Dermis microvascular lymphatic vessel endothelial cell (primary cell): ENCODE measurements around the gene ECT2L. TPM values are rescaled to one million over a fixed set of nuclear protein-coding genes. Genes with fewer than 3 reads are reported as not detected.
A peak's percentile ranks its signal among the peaks of the same experiment; 100 is the strongest.

Source experiments
- DNase-seq, 2 donors: peaks; one replicate each; pipeline versions ENCODE4 v3.0.0 to v3.0.0-alpha.2; 2010; ENCODE audit warnings: low read depth in 2 of 2
- total RNA-seq: library from RNA; depleted of rRNA; stranded (reverse); fragments of >200 nt; gene quantifications from 2 replicates; pipeline ENCODE4 v1.2.1, GENCODE V29; 2014

Gene ECT2L
- total RNA-seq, 1 donor from 2014 or later = under 0.01 TPM

GRCh38 chr6:138862456-138862855 is 66.6 kb downstream of the ECT2L start:
- DNase-seq = no peak

- no peak for DNase-seq
These were observed 67.4 kb downstream of the ECT2L start for GRCh38 chr6:138863321-138863720.

GRCh38 chr6:138864343-138864890 is 68.5 kb downstream of the ECT2L start:
- DNase-seq = no peak

- DNase-seq = no peak
These were observed 69.7 kb downstream of the ECT2L start for GRCh38 chr6:138865480-138866109.

- no peak for DNase-seq
These were observed 72.3 kb downstream of the ECT2L start for GRCh38 chr6:138868181-138868580.

GRCh38 chr6:138869398-138869797 is 73.5 kb downstream of the ECT2L start:
- no peak for DNase-seq

GRCh38 chr6:138873191-138873590 is 77.3 kb downstream of the ECT2L start:
- no peak for DNase-seq

- DNase-seq = no peak
These were observed 86.6 kb downstream of the ECT2L start for GRCh38 chr6:138882369-138883017.

- no peak for DNase-seq
These were observed 89.4 kb downstream of the ECT2L start for GRCh38 chr6:138885156-138885819.

GRCh38 chr6:138891255-138891986 is 95.5 kb downstream of the ECT2L start:
- DNase-seq = no peak

- no peak for DNase-seq
These were observed 100.3 kb downstream of the ECT2L start for GRCh38 chr6:138896104-138896756.

GRCh38 chr6:138897031-138897430 is 101.1 kb downstream of the ECT2L start:
- no peak for DNase-seq

GRCh38 chr6:138907167-138907566 is 111.3 kb downstream of the ECT2L start:
- no peak for DNase-seq

GRCh38 chr6:138909511-138909910 is 113.6 kb downstream of the ECT2L start:
- DNase-seq = no peak

GRCh38 chr6:138909975-138910374 is 114.1 kb downstream of the ECT2L start:
- no peak for DNase-seq

GRCh38 chr6:138912308-138912707 is 116.4 kb downstream of the ECT2L start:
- DNase-seq = no peak

GRCh38 chr6:138914701-138915100 is 118.8 kb downstream of the ECT2L start:
- DNase-seq = no peak

- peak; percentile 73 to 80 for DNase-seq
These were observed 125.0 kb downstream of the ECT2L start for GRCh38 chr6:138920906-138921305.

GRCh38 chr6:138923561-138923960 is 127.7 kb downstream of the ECT2L start:
- DNase-seq = no peak

- DNase-seq = no peak
These were observed 129.9 kb downstream of the ECT2L start for GRCh38 chr6:138925806-138926205.

GRCh38 chr6:138926579-138926978 is 130.7 kb downstream of the ECT2L start:
- no peak for DNase-seq
